Thyroid gland (tissue), 4 donors: ENCODE data around the gene GPHB5.

Source experiments
- CTCF ChIP-seq, 6 experiments: fragments of 200-600 bp in 3 of 6; fragments of 450-650 bp in 3 of 6; sonication (generic) in 3 of 6; IDR thresholded peaks; one replicate each; pipeline ENCODE4 v1.5.1; 2016 to 2019; ENCODE audit warnings: antibody characterized with exemption in 6 of 6, mild to moderate bottlenecking in 2 of 6, inconsistent platforms in 1 of 6, moderate library complexity in 1 of 6
- POLR2A ChIP-seq, 2 donors: fragments of 450-650 bp; IDR thresholded peaks; one replicate each; pipeline ENCODE4 v1.6.1; 2017; ENCODE audit warnings: antibody characterized with exemption in 2 of 2, mild to moderate bottlenecking in 2 of 2, moderate library complexity in 1 of 2

GRCh38 chr14:63277591-63278183, 41.0 kb downstream of the GPHB5 start:
- TF ChIP-seq POLR2A (IDR thresholded peaks at IDR 0.05) (no peak), CTCF (IDR thresholded peaks at IDR 0.05) (no peak)
